ENCODE results near the gene GSTT2. TPM values are rescaled to one million over a fixed set of nuclear protein-coding genes. Genes with fewer than 3 reads are reported as not detected.

GSTT2 gene
- total and polyA plus RNA-seq, 2 experiments from 2014 or later: 0.44 TPM; not detected in 1

DNA sequence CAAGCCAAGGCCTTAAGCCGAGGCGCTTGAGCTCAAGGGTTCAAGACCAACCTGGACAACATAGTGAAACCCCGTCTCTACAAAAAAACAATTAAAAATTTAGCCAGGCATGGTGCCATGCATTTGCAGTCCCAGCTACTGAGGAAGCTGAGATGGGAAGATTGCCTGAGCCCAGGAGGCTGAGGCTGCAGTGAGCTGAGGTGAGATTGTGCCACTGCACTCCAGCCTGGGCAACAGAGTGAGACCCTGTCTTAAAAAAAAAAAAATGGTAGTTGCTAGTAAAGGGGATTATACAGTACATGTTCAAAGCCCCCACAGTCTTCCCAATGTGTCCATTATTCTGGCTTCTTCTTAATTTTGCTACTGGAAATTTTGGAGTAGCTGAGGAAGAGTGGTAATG, 49.4 kb downstream of the GSTT2 start (continued):
- TF ChIP-seq CREB1 (CRISPR knock-in tag; IDR thresholded peaks at IDR 0.05; ENCODE audit: low read depth) (no peak), STAT1 (IDR thresholded peaks at IDR 0.05; ENCODE audit: unreplicated experiment) (no peak), EZH2phosphoT487 (IDR thresholded peaks at IDR 0.05; ENCODE audit: unreplicated experiment) (no peak)

DNA sequence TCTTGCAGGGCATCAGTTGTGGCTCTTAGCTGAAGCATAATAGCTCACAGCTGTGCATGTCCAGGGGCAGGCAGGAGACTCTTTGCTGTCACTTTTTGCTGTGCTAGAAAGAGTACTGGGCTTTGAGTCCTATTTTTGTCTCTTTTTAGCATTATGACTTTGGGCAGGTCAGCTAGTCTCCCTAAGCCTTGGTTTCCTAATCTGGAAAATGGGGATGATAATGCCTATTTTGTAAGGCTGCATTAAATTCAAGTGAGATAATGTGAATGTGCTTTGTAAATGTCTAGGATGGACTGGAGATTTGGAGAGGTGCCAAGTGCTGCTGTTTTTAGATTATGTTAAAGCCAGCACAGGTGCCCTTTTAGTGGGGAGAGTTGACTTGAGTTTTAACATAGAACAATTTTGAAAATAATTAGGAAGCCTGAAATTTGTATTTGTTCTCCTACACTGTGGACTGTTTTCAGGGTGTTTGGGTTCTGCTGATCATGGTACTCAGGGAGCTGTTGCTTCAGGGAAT, 50.3 kb downstream of the GSTT2 start:
- Histone ChIP-seq H3K4me3 (no peak overlapping the region), H3K4me2 (no peak overlapping the region), H3K4me1 (ENCODE audit: insufficient read depth) (no peaks in the 10 kb centered on the region), H3K27me3 (ENCODE audit: insufficient read depth) (no peaks in the 10 kb centered on the region), H3K36me3 (ENCODE audit: insufficient read depth) (no peaks in the 10 kb centered on the region), H2AFZ (no peak overlapping the region), H3K79me2 (replicated peaks; ENCODE audit: insufficient read depth) (peaks cover 64% of the 10 kb centered on the region), H4K20me1 (replicated peaks; ENCODE audit: insufficient read depth) (peaks cover 30% of the 10 kb centered on the region), H3K9me2 (ENCODE audit: insufficient read depth) (no peaks in the 10 kb centered on the region), H3K27ac (ENCODE audit: low read depth) (no peak overlapping the region), H3F3A (replicated peaks; ENCODE audit: low read depth) (no peaks in the 10 kb centered on the region)
- ATAC-seq: no peak
- Mint-ChIP-seq H3K9me3 (no peaks in the 10 kb centered on the region), H3K4me1 (peaks cover 8% of the 10 kb centered on the region; the same call in 2 of the 3 replicates), H3K4me3 (no peak overlapping the region), H3K27ac (no peak overlapping the region), H3K36me3 (ENCODE audit: low read depth) (no peaks in the 10 kb centered on the region), H3K27me3 (ENCODE audit: insufficient read depth, low read depth, poor library complexity) (peaks cover 5% of the 10 kb centered on the region)
- no peak for DNase-seq (ENCODE audit: low spot score)
- TF ChIP-seq ZNF331 (CRISPR knock-in tag; IDR thresholded peaks at IDR 0.05; ENCODE audit: low read depth) (no peak), POLR2AphosphoS5 (IDR thresholded peaks at IDR 0.05; ENCODE audit: low read depth) (no peak), EZH2phosphoT487 (IDR thresholded peaks at IDR 0.05; ENCODE audit: unreplicated experiment) (no peak), ZNF114 (CRISPR knock-in tag; IDR thresholded peaks at IDR 0.05) (no peak), CREB1 (CRISPR knock-in tag; IDR thresholded peaks at IDR 0.05; ENCODE audit: low read depth) (no peak), STAT1 (IDR thresholded peaks at IDR 0.05; ENCODE audit: unreplicated experiment) (no peak), EZH2 (IDR thresholded peaks at IDR 0.05; ENCODE audit: low read depth, unreplicated experiment) (no peak), JUNB (IDR thresholded peaks at IDR 0.05; ENCODE audit: unreplicated experiment) (no peak)
- TF ChIP-seq, protein P1, sequence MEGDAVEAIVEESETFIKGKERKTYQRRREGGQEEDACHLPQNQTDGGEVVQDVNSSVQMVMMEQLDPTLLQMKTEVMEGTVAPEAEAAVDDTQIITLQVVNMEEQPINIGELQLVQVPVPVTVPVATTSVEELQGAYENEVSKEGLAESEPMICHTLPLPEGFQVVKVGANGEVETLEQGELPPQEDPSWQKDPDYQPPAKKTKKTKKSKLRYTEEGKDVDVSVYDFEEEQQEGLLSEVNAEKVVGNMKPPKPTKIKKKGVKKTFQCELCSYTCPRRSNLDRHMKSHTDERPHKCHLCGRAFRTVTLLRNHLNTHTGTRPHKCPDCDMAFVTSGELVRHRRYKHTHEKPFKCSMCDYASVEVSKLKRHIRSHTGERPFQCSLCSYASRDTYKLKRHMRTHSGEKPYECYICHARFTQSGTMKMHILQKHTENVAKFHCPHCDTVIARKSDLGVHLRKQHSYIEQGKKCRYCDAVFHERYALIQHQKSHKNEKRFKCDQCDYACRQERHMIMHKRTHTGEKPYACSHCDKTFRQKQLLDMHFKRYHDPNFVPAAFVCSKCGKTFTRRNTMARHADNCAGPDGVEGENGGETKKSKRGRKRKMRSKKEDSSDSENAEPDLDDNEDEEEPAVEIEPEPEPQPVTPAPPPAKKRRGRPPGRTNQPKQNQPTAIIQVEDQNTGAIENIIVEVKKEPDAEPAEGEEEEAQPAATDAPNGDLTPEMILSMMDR (conservative IDR thresholded peaks at IDR 0.05; ENCODE audit: low read depth in 2 of 2): no peak
- TF ChIP-seq, protein P2, sequence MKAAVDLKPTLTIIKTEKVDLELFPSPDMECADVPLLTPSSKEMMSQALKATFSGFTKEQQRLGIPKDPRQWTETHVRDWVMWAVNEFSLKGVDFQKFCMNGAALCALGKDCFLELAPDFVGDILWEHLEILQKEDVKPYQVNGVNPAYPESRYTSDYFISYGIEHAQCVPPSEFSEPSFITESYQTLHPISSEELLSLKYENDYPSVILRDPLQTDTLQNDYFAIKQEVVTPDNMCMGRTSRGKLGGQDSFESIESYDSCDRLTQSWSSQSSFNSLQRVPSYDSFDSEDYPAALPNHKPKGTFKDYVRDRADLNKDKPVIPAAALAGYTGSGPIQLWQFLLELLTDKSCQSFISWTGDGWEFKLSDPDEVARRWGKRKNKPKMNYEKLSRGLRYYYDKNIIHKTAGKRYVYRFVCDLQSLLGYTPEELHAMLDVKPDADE (IDR thresholded peaks at IDR 0.05): no peak
- TF ChIP-seq, protein P3, sequence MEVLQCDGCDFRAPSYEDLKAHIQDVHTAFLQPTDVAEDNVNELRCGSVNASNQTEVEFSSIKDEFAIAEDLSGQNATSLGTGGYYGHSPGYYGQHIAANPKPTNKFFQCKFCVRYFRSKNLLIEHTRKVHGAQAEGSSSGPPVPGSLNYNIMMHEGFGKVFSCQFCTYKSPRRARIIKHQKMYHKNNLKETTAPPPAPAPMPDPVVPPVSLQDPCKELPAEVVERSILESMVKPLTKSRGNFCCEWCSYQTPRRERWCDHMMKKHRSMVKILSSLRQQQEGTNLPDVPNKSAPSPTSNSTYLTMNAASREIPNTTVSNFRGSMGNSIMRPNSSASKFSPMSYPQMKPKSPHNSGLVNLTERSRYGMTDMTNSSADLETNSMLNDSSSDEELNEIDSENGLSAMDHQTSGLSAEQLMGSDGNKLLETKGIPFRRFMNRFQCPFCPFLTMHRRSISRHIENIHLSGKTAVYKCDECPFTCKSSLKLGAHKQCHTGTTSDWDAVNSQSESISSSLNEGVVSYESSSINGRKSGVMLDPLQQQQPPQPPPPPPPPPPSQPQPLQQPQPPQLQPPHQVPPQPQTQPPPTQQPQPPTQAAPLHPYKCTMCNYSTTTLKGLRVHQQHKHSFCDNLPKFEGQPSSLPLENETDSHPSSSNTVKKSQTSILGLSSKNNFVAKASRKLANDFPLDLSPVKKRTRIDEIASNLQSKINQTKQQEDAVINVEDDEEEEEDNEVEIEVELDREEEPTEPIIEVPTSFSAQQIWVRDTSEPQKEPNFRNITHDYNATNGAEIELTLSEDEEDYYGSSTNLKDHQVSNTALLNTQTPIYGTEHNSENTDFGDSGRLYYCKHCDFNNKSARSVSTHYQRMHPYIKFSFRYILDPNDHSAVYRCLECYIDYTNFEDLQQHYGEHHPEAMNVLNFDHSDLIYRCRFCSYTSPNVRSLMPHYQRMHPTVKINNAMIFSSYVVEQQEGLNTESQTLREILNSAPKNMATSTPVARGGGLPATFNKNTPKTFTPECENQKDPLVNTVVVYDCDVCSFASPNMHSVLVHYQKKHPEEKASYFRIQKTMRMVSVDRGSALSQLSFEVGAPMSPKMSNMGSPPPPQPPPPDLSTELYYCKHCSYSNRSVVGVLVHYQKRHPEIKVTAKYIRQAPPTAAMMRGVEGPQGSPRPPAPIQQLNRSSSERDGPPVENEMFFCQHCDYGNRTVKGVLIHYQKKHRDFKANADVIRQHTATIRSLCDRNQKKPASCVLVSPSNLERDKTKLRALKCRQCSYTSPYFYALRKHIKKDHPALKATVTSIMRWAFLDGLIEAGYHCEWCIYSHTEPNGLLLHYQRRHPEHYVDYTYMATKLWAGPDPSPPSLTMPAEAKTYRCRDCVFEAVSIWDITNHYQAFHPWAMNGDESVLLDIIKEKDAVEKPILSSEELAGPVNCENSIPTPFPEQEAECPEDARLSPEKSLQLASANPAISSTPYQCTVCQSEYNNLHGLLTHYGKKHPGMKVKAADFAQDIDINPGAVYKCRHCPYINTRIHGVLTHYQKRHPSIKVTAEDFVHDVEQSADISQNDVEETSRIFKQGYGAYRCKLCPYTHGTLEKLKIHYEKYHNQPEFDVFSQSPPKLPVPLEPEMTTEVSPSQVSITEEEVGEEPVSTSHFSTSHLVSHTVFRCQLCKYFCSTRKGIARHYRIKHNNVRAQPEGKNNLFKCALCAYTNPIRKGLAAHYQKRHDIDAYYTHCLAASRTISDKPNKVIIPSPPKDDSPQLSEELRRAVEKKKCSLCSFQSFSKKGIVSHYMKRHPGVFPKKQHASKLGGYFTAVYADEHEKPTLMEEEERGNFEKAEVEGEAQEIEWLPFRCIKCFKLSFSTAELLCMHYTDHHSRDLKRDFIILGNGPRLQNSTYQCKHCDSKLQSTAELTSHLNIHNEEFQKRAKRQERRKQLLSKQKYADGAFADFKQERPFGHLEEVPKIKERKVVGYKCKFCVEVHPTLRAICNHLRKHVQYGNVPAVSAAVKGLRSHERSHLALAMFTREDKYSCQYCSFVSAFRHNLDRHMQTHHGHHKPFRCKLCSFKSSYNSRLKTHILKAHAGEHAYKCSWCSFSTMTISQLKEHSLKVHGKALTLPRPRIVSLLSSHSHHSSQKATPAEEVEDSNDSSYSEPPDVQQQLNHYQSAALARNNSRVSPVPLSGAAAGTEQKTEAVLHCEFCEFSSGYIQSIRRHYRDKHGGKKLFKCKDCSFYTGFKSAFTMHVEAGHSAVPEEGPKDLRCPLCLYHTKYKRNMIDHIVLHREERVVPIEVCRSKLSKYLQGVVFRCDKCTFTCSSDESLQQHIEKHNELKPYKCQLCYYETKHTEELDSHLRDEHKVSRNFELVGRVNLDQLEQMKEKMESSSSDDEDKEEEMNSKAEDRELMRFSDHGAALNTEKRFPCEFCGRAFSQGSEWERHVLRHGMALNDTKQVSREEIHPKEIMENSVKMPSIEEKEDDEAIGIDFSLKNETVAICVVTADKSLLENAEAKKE (CRISPR knock-in tag; IDR thresholded peaks at IDR 0.05): no peak
- TF ChIP-seq, protein P4, sequence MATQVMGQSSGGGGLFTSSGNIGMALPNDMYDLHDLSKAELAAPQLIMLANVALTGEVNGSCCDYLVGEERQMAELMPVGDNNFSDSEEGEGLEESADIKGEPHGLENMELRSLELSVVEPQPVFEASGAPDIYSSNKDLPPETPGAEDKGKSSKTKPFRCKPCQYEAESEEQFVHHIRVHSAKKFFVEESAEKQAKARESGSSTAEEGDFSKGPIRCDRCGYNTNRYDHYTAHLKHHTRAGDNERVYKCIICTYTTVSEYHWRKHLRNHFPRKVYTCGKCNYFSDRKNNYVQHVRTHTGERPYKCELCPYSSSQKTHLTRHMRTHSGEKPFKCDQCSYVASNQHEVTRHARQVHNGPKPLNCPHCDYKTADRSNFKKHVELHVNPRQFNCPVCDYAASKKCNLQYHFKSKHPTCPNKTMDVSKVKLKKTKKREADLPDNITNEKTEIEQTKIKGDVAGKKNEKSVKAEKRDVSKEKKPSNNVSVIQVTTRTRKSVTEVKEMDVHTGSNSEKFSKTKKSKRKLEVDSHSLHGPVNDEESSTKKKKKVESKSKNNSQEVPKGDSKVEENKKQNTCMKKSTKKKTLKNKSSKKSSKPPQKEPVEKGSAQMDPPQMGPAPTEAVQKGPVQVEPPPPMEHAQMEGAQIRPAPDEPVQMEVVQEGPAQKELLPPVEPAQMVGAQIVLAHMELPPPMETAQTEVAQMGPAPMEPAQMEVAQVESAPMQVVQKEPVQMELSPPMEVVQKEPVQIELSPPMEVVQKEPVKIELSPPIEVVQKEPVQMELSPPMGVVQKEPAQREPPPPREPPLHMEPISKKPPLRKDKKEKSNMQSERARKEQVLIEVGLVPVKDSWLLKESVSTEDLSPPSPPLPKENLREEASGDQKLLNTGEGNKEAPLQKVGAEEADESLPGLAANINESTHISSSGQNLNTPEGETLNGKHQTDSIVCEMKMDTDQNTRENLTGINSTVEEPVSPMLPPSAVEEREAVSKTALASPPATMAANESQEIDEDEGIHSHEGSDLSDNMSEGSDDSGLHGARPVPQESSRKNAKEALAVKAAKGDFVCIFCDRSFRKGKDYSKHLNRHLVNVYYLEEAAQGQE (IDR thresholded peaks at IDR 0.05; ENCODE audit: unreplicated experiment): no peak

Measured in GM23338 (cell line).